ENCODE measurements around the gene LCP2. TPM values are rescaled to one million over a fixed set of nuclear protein-coding genes. Genes with fewer than 3 reads are reported as not detected.

The LCP2 gene
- total RNA-seq, 2 donors from 2014 or later: 19.3 to 25.0 TPM

DNA sequence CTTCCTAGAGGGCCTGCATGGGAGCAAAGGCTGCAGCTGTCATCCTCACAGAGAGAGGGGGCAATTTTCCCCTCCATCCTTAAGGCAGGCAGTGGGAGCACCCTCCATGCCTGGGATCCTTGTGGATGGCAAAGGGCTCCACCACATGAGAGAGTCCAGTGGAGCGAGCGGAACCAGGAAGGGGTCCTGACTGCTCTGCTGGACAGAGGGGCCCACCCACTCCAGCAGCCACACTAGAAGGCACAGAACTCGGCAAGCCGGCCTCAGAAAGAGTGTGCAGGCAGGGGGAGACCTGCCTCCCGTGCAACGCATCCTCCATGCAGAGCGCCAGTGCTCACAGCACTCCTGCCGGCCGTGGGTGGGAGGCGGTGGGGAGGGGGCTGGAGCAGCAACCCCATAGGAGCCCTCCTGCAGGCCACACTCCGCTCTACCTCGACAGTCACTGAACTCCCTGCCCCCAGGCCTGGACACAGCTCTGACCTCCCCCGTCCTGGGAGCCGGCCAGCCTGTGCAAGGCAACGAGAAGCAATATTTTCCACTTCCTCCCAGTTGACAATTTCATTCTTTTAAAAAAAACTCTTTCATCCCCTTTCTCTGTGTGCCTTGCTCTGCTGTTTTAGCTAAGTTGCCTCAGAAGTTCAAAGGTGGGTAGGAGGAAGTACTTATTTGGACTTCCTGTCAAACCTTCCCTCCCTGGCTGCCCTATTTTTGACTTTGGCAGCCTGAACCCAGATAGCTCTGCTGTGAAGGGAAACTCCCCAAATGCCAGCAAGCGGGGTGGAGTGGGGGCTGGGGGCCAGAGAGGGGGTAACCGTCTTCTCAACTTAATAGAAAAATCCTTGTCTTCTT, 5.3 kb upstream of the LCP2 start:
- intact Hi-C loops (cut with DNase I): no loop called here
- DNase-seq (ENCODE audit: low spot score): peak; percentile 92

DNA sequence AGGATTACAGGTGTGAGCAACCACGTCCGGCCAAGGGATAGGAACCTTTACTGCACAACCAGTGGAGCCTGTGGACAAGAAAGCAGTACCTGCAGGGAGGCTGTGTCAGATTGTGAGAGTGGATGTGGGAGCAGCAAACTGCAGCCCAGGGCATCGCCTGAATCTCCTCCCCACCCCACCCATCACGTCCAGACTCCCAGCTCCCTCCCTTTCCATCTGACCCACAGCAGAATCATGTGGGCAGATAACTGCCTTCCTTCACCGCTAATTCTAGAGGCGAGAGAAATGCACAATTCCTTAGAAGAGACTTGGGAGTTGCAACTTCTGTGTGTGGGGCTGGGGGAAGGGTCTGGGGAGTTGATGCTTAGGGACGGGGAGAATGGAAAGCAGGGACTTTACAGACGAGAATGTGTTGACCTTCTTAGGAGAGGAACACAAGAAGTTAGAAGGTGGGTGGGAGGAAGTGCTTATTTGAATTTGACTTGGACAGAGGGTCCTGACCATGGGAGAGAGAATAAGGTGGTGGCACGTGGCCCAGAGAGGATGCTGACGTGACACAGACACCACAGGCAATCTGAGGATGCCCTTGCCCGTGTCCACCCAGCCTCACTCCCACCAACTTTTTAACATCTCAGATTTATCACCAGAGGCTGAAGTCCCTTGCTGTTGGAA, 4.5 kb upstream of the LCP2 start:
- intact Hi-C loops (cut with DNase I): no loop called here

DNA sequence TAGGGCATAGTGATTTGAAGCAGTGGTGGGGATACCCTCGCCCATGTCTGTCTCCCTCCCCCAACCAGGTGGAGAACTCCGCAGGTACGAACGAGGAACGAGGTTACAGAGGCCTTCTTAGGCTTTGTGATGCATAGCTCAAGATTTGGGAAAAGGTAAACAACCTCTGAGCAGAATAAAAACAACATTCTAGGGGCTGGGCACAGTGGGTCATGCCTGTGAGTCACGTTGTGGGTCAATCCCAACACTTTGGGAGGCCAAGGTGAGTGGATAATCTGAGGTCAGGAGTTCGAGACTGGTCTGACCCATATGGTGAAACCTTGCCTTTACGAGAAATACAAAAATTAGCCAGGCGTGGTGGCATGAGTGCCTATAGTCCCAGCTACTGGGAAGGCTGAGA, 3.6 kb upstream of the LCP2 start:
- intact Hi-C loops (cut with DNase I): no loop called here
- DNase-seq (ENCODE audit: low spot score): no peak

More for the DNA sequence above, 4.5 kb upstream of the LCP2 start:
- no peak for DNase-seq (ENCODE audit: low spot score)

DNA sequence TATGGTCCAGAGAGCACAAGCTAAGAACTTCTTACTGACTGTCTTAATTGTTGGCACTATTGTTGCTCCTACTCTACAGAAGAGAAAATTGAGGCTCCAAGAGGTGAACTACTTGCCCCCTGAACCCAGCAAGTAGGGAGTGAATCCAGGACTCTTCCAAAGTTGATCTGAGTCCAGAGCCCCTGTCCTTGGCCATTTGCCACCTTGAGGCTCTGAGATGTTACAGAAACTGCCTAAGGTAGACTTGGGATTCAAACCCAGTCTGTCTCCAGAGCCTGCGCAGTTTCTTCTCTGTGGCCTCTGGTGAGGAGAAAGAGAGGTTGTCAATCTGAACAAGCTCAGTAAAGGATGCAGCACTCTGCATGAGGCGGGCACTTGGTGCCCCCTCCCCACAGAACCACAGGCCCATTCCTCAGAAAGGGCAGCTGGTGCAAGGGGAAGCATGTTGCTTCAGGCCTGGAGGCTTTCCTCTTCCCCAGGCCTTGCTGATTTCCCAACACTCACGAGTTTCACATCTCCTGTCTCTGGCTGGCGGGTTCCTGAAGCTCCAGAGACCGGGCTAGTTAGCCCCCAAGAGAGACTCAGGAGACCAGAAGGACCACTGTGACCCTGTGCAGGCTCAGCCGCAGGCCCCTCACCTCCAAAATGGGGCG, 2.9 kb upstream of the LCP2 start:
- intact Hi-C loops (cut with DNase I): no loop called here
- DNase-seq (ENCODE audit: low spot score): no peak

DNA sequence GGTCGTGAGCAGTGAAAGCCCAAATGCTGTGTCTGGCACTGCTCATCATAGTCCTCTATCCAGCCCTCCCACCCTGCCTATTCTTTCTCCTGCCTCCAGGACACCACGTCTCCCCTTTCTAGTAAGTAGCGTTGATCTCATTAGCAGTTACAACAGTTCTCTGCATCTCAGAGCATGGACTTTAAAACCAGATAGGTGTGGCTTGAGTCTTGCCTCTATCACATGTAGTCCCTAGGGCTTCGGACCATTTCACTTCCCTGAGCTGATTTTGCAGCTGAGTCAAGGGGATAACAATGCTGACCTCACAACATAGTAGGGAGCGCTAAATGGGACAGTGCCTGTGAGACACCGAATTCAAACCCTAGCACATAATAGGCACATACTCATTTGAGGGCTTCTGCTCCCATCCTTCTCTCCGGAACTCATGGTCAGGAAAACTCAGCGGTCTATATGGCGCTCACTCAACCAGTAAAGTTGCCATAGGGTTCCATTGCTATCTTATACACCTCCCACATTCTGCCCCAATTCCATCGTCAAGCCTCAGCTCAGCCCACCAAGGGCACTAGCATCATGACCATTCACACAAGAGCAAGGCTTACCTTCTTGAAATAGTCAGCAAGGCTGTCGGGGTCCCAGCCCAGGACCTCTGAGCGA, 515 bp downstream of the LCP2 start:
- DNase-seq (ENCODE audit: low spot score): no peak
- intact Hi-C loops (cut with DNase I): no loop called here

DNA sequence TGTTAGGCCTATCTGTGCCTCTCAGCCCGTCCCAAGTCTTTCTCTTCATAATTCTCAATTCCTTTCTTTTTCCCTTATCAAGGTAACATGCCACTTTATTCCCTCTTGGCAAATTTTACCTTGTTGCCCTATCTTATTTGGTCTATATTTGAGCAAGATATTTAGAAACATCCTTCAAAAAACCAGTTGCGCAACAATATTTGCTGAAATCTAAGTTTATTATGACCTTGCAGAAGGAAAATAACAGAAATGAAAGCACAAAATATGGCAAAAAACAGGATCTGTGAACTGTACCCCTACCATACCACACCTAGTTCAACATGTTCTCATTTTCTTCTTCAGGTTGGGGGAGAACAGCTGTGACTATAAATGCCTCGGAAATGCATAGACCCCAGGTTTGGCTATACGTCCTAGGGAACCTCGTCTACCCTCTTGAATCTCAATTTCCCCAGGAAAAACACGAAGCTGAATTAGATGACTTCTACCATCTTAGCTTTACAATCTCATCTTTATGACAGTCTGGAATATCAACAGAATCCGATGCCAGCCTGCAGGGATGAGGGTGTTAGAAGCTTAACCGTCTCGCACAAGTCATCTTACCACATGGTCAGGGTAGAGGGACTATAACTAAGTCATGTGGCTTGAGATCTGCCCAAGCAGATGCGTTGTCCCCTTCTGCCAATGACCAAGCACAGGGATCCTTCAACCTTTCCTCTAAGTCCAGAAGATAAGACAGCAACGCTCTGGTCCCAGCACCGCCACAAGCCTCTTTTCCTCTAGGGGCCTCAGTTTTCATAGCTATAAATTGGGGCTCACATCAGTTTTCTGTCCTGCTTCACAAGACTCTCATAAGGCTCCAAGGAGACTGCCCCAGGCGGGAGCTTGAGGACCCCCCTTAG, 1.3 kb downstream of the LCP2 start:
- intact Hi-C loops (cut with DNase I): no loop called here
- no peak for DNase-seq (ENCODE audit: low spot score)

DNA sequence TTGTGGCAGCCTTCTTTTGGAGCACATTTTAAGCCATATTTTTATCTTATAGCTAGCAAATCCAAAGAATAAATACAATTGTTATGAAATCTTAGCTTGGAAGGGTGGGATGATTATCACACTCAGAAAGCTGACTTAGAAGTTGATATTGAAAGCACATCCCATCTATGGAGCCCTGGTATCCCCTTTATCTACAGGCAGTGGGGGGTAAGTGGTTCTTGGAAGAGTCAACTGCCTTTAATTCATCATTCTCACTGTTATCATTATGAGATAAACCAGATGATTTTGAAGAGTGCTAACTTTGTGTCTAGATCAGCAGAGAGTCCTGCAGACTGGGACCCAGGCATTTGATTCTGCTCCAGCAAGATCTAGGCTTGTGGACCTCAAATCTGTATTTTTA, 3.0 kb downstream of the LCP2 start:
- no peak for DNase-seq (ENCODE audit: low spot score)
- intact Hi-C loops (cut with DNase I): loop anchor here in 1 of 2 donors (2.0 kb wide), 1 partner anchor 226 kb away; no protein-coding TSS in a partner anchor

DNA sequence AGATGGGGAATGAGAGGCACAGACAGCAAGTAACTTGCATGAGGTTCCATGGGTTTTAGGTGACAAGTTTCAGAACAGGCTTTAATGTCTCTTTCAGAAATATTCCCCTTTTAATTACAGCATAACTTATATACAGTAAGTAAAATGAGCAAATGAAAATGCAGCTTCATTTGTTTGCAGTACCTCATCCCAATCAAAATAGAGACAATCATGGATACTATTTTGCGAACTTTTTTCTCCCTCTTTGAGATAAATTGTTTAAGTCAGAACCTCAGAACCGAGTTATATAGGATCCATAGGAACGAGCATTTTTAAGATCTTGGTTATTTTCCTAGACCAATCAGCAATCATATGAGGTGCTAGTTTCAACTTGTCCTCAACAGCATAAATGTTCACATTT, 3.5 kb downstream of the LCP2 start:
- DNase-seq (ENCODE audit: low spot score): no peak
- intact Hi-C loops (cut with DNase I): loop anchor here in 1 of 2 donors (2.0 kb wide), 1 partner anchor 225 kb away; no protein-coding TSS in a partner anchor

DNA sequence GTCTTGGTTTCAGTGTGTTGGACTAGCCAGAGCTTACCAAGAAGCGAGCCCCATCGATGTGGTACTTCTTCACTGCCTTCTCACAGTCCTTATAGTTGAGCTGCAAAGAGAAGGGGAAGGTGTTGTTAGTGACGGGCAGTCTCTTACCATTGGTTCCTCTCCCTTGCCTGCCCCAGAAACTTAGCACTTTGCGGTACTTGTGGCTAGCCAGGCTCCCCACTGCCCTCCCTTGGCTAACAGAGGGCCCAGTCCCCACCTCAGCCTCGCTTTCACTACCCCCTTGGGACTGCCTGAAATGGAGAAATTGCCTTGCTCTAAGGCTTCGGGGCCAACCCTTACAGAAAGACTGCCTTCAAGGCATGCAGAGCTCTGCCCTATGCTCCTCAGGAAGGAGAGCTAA, 4.3 kb downstream of the LCP2 start:
- intact Hi-C loops (cut with DNase I): no loop called here
- DNase-seq (ENCODE audit: low spot score): no peak

DNA sequence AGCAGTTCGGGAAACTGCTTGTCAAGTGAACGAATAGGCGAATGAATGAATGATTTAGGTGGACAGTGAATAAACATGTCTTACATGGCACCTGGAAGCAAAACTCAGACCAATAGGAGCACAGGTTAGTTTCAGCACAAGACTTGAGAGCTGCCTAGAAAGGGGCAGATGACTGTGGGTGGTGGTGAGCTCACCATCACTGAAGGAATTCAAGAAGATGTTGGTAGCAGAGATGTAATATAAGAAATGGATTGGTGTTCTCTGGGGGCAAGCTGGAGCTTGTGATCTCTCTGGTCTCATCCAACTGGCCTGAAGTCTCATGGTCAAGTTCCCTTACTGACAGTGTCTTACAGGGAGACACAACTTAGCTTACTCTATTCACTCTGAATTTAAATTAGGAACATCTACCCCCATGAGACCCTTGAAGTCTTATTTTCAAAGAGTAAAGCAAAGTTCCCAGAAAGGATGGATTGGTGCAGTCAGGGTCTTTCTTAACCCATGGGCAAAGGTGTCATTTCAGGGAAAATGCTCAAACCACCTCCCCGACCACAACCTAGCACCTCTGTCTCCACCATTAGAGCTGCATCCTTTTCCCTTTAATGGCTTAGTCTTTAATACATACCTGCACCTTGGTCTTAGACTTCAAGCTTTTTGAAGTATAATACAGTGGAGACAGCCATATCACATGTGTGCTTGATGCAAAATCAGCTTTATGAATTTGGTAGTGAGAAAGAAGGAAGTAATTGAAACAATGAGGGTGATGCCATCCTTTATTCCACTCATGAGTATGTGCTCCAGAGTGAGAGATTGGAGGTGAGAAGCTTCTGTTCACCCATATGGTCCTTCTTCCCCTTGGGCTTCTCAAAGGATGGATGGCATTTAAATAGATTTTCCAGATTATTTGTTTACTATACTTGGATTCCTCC, 5.1 kb downstream of the LCP2 start:
- intact Hi-C loops (cut with DNase I): no loop called here
- no peak for DNase-seq (ENCODE audit: low spot score)

DNA sequence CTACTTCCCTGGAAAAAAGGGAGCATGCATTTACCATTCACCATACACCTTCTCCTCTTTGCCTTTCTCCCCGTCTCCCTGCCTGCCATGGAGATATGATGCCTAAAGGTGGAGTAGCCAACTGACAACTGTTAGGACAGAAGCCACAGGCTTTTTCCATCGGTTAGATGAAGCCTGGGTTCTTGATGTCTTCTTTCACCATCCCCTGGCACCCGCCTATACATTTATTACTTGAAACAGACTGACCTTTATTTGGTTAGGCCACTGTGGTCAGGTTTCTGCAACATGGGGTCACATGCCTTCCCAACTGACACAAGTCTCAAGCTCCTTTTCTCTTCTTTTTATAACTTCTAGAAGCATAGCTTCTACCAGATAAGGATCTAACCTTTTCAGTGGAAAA, 7.1 kb downstream of the LCP2 start:
- DNase-seq (ENCODE audit: low spot score): no peak

DNA sequence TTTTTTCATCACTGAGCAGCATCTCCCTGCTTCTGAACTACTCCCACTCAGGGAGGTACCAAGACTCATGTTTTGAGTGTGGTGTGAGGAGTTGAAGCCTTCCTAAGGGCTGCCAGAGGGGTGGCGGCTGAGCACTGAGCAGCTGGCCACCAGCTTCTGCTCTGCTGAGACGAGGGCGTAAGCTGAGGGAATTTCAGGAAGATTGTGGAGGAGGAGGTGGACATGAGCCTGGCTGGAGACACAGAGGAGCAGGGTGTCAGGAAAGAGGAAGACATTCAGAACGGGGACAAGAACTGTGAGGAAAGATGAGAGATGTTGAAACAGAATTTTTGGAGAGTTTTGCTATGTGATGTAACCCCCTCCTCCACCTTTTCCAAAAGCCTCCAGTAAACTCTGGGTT, 7.8 kb downstream of the LCP2 start:
- DNase-seq (ENCODE audit: low spot score): no peak
- intact Hi-C loops (cut with DNase I): no loop called here

More for the DNA sequence above, 7.1 kb downstream of the LCP2 start:
- intact Hi-C loops (cut with DNase I): no loop called here

DNA sequence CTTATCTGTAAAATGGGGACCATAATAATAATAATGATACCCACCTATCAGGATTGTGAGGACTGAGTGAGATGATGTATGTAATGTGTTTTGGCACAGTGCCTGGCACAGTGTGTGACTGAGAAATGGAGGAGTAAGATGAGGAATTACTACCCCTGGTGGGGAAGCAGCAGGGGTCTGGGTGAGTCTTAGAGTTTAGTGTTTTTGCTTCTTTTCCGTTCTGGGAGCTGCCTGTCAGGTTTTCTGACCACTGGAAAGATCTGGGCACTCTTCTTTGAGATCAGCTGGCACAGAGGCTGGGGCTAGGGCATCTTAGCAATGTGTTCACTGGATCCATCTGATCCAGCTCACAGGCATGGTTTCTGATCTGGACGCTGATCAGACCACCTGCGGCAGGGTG, 8.5 kb downstream of the LCP2 start:
- DNase-seq (ENCODE audit: low spot score): no peak
- intact Hi-C loops (cut with DNase I): no loop called here

DNA sequence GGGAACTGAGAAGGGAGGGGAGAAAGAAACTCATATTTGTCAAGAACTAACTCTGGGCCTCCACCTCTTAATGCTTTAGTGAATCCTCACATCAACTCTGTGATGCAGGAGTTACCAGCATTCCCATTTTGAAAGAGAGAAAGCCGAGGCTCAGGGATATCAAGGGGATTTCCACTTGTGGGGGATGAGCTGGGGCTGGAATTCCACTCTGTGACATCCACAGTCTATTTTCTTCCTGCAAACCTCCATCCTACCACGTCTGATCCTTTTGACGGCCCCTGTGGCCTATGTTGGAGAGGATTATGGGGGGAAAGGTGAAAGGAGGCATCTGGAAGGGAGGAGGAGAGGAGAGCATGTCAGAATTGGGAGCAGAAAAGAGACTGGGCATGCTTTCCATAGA, 9.0 kb downstream of the LCP2 start:
- DNase-seq (ENCODE audit: low spot score): no peak
- intact Hi-C loops (cut with DNase I): no loop called here

DNA sequence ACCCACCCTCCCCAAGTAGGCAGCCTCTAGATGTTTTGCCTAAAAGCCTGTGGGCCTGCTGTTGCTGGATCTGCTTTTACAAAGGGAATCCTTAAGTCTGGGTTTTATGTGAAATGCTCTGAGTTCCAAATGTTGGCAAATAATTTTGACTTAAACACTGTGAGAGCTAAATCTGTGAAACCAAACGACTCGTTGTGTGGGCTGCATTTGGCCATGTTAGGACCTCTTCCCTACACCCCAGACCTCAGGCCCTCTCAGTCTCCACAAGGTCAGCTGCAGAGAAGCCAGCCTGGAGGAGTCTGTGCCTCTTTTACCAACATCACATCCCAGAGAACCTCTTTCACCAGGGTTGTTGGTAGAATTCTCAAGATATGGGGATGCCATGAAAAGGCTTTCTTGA, 9.4 kb downstream of the LCP2 start:
- intact Hi-C loops (cut with DNase I): no loop called here
- DNase-seq (ENCODE audit: low spot score): no peak

DNA sequence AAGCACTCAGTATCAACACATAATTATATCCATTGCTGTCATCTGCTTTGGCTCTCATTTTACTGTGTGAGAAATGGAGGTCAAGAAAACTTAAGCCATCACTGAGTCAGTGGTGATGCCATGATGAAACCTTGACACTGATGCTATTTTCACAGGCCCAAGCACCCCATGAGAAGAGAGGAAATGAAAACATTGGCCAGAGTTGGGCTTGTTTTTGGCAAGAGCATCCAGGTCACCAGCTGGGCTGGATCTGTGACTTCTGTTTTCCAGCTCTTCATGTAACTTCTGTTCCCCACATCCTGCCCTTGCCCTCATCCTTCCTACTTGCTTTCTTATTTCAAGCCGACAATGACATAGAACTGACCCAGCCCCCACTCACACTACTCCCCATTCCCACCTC, 10.0 kb downstream of the LCP2 start:
- no peak for DNase-seq (ENCODE audit: low spot score)

DNA sequence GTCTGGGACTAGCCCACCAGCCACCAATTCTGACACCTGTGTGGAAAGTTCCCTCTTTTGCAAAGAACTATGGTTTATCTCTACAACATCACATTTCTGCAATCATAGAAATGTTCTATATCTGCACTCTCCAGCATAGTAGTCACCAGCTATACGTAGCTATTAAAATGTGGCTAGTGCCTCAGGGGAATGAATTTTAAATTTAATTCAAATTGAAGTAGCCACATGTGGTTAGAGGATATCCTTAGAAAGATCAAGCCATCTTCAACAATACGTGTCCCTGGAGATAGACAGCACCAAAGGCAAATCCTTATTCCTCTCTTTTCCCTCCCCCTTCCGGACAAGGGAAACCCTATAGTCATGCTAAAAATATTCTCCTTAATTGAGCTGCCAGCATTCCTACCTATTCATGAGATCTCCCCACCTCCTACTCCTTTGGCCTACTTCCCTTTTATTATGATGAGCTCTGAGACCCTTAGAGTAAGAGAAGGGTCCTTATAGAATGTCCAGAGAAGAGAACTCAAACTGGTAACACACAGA, 11.1 kb downstream of the LCP2 start:
- intact Hi-C loops (cut with DNase I): no loop called here
- no peak for DNase-seq (ENCODE audit: low spot score)

More for the DNA sequence above, 10.0 kb downstream of the LCP2 start:
- intact Hi-C loops (cut with DNase I): no loop called here

DNA sequence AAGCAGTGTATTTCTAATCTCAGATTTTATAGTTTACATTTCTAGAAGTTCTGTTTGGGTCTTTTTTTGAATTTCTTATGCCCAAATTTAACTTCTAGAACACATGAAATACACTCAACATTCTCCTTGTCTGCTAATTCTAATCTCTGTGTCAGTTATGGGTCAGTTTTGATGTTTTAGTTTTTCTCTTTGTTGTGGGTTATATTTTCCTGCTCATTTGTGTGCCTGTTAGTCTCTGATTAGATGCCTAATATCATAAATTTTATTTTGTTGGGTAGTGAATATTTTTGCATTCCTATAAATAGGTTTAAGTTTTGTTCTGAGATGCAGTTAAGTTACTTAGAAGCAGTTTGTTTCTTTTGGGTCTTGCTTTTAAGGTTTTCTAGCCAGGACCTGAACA, 12.4 kb downstream of the LCP2 start:
- intact Hi-C loops (cut with DNase I): no loop called here
- no peak for DNase-seq (ENCODE audit: low spot score)

Measured in posterior vena cava (tissue), 2 donors.